ENCODE results near the gene C1orf105.
A peak's percentile ranks its signal among the peaks of the same experiment; 100 is the strongest.

Gene C1orf105

DNA sequence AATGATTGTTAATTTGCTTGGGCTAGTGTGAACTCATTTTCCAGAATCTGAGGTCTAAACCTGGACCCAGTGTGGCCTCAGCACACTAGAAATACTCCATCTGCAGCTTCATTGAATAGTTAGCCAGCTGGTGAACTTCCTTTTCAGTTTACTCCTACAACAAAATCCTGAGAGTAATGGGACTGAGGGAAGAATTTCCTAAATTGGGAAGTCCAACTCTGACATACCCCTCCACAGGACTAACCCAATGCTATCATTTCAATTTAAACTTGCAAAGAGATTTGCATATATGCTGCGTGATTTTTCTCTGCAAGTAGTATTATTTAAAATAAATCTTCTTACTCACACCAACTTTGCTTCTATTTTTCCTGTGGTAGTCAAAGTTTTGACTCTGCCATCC lies 51.2 kb downstream of the C1orf105 start:
- Histone ChIP-seq H3K27ac (replicated peaks; ENCODE audit: low read length) (no peak overlapping the region), H3K27me3 (ENCODE audit: control insufficient read depth in 3 of 3, insufficient read depth in 3 of 3, low read depth in 1 of 3, low read length in 3 of 3) (no peaks in the 10 kb centered on the region), H2BK15ac (ENCODE audit: low read length) (no peak overlapping the region), H3K4me3 (ENCODE audit: low read length in 2 of 2) (no peak overlapping the region), H2BK12ac (ENCODE audit: low read length) (no peak overlapping the region), H3K36me3 (replicated peaks in 1 of 2; ENCODE audit: control insufficient read depth in 2 of 2, insufficient read depth in 2 of 2, low read length in 2 of 2) (no peaks in the 10 kb centered on the region), H2BK5ac (ENCODE audit: low read length) (no peak overlapping the region), H3K9ac (ENCODE audit: low read depth, low read length, poor library complexity) (no peak overlapping the region), H3K4me1 (ENCODE audit: control insufficient read depth in 2 of 2, insufficient read depth in 1 of 2, low read depth in 1 of 2, low read length in 2 of 2) (no peaks in the 10 kb centered on the region), H3K79me1 (ENCODE audit: low read depth, low read length) (no peaks in the 10 kb centered on the region), H4K8ac (ENCODE audit: low read depth, low read length) (no peak overlapping the region), H3K4me2 (ENCODE audit: insufficient read depth, low read length, poor library complexity, severe bottlenecking) (no peak overlapping the region), H2AK5ac (ENCODE audit: low read depth, low read length) (no peak overlapping the region), H3K4ac (ENCODE audit: low read length) (no peak overlapping the region), H3K18ac (ENCODE audit: low read length) (no peak overlapping the region), H2AFZ (ENCODE audit: low read length) (no peak overlapping the region), H3K14ac (ENCODE audit: low read length) (no peak overlapping the region), H3K9me3 (replicated peaks in 1 of 2; ENCODE audit: control insufficient read depth in 2 of 2, insufficient read depth in 1 of 2, low read depth in 1 of 2, low read length in 2 of 2) (no peaks in the 10 kb centered on the region), H4K91ac (ENCODE audit: low read depth, low read length, poor library complexity) (no peak overlapping the region), H2BK120ac (ENCODE audit: low read depth, low read length) (no peak overlapping the region), H3K23ac (ENCODE audit: low read depth, low read length, poor library complexity) (no peak overlapping the region)
- WGBS, 2 donors (ENCODE audit: extremely low coverage in 2 of 2, insufficient read length in 2 of 2, insufficient replicate concordance in 1 of 2), result no CpG with 5 or more reads among the region's 1 CpG
- DNase-seq (ENCODE audit: low spot score), result no peak

DNA sequence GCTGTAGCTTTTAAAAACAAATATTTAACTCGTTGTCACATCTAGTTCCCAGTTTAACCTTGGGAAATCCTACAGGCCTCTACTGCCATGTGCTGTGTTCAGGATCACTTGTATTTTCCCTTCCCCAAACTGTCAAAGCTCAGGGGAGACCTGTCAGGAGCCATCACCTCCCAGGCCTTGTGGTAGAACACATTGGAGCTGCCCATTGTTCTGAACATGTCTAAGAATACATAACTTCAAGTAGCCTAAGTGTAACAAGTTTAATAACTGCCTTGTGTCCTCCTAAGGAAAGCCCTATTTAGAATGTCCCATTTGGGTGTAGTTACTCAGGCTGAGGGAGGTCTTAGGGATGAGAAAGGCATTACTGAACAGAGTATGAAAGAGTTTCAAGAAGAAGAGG lies 52.0 kb downstream of the C1orf105 start:
- no peak overlapping the region for H2BK12ac ChIP-seq (ENCODE audit: low read length)
- H3K27ac ChIP-seq (replicated peaks; ENCODE audit: low read length), result no peak overlapping the region
- H3K9ac ChIP-seq (ENCODE audit: low read depth, low read length, poor library complexity), result no peak overlapping the region
- H3K4me2 ChIP-seq (ENCODE audit: insufficient read depth, low read length, poor library complexity, severe bottlenecking), result no peak overlapping the region
- no peak overlapping the region for H3K18ac ChIP-seq (ENCODE audit: low read length)
- H3K4ac ChIP-seq (ENCODE audit: low read length), result no peak overlapping the region
- no peak overlapping the region for H3K4me3 ChIP-seq (ENCODE audit: low read length in 2 of 2)
- H2BK120ac ChIP-seq (ENCODE audit: low read depth, low read length), result no peak overlapping the region
- WGBS, 2 donors (ENCODE audit: extremely low coverage in 2 of 2, insufficient read length in 2 of 2, insufficient replicate concordance in 1 of 2), result no CpG with 5 or more reads among the region's 1 CpG
- no peaks in the 10 kb centered on the region for H3K9me3 ChIP-seq (replicated peaks in 1 of 2; ENCODE audit: control insufficient read depth in 2 of 2, insufficient read depth in 1 of 2, low read depth in 1 of 2, low read length in 2 of 2)
- H3K23ac ChIP-seq (ENCODE audit: low read depth, low read length, poor library complexity), result no peak overlapping the region
- no peaks in the 10 kb centered on the region for H3K79me1 ChIP-seq (ENCODE audit: low read depth, low read length)
- no peak overlapping the region for H2BK15ac ChIP-seq (ENCODE audit: low read length)
- H2BK5ac ChIP-seq (ENCODE audit: low read length), result no peak overlapping the region
- H3K36me3 ChIP-seq (replicated peaks in 1 of 2; ENCODE audit: control insufficient read depth in 2 of 2, insufficient read depth in 2 of 2, low read length in 2 of 2), result no peaks in the 10 kb centered on the region
- no peak overlapping the region for H2AFZ ChIP-seq (ENCODE audit: low read length)
- DNase-seq (ENCODE audit: low spot score), result no peak
- H4K8ac ChIP-seq (ENCODE audit: low read depth, low read length), result no peak overlapping the region
- H3K4me1 ChIP-seq (ENCODE audit: control insufficient read depth in 2 of 2, insufficient read depth in 1 of 2, low read depth in 1 of 2, low read length in 2 of 2), result no peaks in the 10 kb centered on the region
- no peak overlapping the region for H3K14ac ChIP-seq (ENCODE audit: low read length)
- no peak overlapping the region for H2AK5ac ChIP-seq (ENCODE audit: low read depth, low read length)
- no peak overlapping the region for H4K91ac ChIP-seq (ENCODE audit: low read depth, low read length, poor library complexity)
- H3K27me3 ChIP-seq (ENCODE audit: control insufficient read depth in 3 of 3, insufficient read depth in 3 of 3, low read depth in 1 of 3, low read length in 3 of 3), result no peaks in the 10 kb centered on the region

DNA sequence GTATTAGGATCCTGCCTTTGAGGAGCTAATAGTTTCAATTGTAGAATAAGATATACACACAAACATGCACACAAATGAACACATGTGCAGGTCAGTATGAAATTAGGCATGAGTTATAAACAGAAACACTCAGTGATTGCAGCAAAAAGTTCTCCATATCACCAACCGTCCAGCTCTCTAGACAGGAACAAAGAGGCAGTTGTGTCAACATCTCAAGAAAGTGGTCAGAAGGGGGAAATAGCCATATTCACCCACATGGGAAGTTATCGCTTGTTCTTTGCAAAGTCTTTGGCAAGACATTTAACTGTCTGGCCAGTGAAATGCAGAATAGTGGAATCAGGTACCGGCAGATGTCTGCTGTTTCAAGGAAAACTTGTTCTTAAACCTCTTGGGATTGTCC lies 52.8 kb downstream of the C1orf105 start:
- H3K27ac ChIP-seq (replicated peaks; ENCODE audit: low read length), result no peak overlapping the region
- no peak overlapping the region for H3K4me2 ChIP-seq (ENCODE audit: insufficient read depth, low read length, poor library complexity, severe bottlenecking)
- no peak overlapping the region for H2BK15ac ChIP-seq (ENCODE audit: low read length)
- H2BK120ac ChIP-seq (ENCODE audit: low read depth, low read length), result no peak overlapping the region
- H3K9me3 ChIP-seq (replicated peaks in 1 of 2; ENCODE audit: control insufficient read depth in 2 of 2, insufficient read depth in 1 of 2, low read depth in 1 of 2, low read length in 2 of 2), result no peaks in the 10 kb centered on the region
- H3K79me1 ChIP-seq (ENCODE audit: low read depth, low read length), result no peaks in the 10 kb centered on the region
- no CpG with 5 or more reads among the region's 3 CpGs for WGBS, 2 donors (ENCODE audit: extremely low coverage in 2 of 2, insufficient read length in 2 of 2, insufficient replicate concordance in 1 of 2)
- DNase-seq (ENCODE audit: low spot score), result no peak
- H2BK12ac ChIP-seq (ENCODE audit: low read length), result no peak overlapping the region
- H2AFZ ChIP-seq (ENCODE audit: low read length), result no peak overlapping the region
- H3K4me3 ChIP-seq (ENCODE audit: low read length in 2 of 2), result no peak overlapping the region
- H3K27me3 ChIP-seq (ENCODE audit: control insufficient read depth in 3 of 3, insufficient read depth in 3 of 3, low read depth in 1 of 3, low read length in 3 of 3), result no peaks in the 10 kb centered on the region
- H2AK5ac ChIP-seq (ENCODE audit: low read depth, low read length), result no peak overlapping the region
- H4K8ac ChIP-seq (ENCODE audit: low read depth, low read length), result no peak overlapping the region
- H4K91ac ChIP-seq (ENCODE audit: low read depth, low read length, poor library complexity), result no peak overlapping the region
- no peak overlapping the region for H3K4ac ChIP-seq (ENCODE audit: low read length)
- no peak overlapping the region for H3K9ac ChIP-seq (ENCODE audit: low read depth, low read length, poor library complexity)
- no peak overlapping the region for H2BK5ac ChIP-seq (ENCODE audit: low read length)
- H3K4me1 ChIP-seq (ENCODE audit: control insufficient read depth in 2 of 2, insufficient read depth in 1 of 2, low read depth in 1 of 2, low read length in 2 of 2), result no peaks in the 10 kb centered on the region
- H3K23ac ChIP-seq (ENCODE audit: low read depth, low read length, poor library complexity), result no peak overlapping the region
- peak overlapping the region; percentile 53 for H3K18ac ChIP-seq (ENCODE audit: low read length)
- no peaks in the 10 kb centered on the region for H3K36me3 ChIP-seq (replicated peaks in 1 of 2; ENCODE audit: control insufficient read depth in 2 of 2, insufficient read depth in 2 of 2, low read length in 2 of 2)
- H3K14ac ChIP-seq (ENCODE audit: low read length), result no peak overlapping the region

DNA sequence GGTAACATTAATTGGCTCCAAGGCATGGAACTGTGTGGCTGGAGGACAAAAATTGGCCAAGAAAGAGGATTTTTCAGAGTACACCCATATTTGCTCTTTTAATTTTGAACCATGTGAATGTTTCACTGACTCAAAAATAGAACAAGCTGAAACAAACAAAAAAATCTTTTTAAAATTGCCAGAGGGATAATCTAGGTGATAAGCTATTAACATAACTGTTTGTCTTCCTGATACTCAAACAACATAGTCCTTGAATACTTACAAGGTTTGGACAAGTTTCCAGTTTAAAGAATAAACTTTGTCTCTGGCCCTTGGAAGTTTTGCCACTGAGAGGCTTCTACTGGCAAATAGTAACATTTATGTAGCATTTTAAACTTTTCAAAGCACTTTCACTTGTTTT lies 53.4 kb downstream of the C1orf105 start:
- Histone ChIP-seq H2AFZ (ENCODE audit: low read length) (no peak overlapping the region), H2BK120ac (ENCODE audit: low read depth, low read length) (no peak overlapping the region), H3K14ac (ENCODE audit: low read length) (no peak overlapping the region), H3K4me2 (ENCODE audit: insufficient read depth, low read length, poor library complexity, severe bottlenecking) (no peak overlapping the region), H3K9me3 (replicated peaks in 1 of 2; ENCODE audit: control insufficient read depth in 2 of 2, insufficient read depth in 1 of 2, low read depth in 1 of 2, low read length in 2 of 2) (no peaks in the 10 kb centered on the region), H4K8ac (ENCODE audit: low read depth, low read length) (no peak overlapping the region), H3K27ac (replicated peaks; ENCODE audit: low read length) (no peak overlapping the region), H2BK15ac (ENCODE audit: low read length) (no peak overlapping the region), H4K91ac (ENCODE audit: low read depth, low read length, poor library complexity) (no peak overlapping the region), H3K79me1 (ENCODE audit: low read depth, low read length) (no peaks in the 10 kb centered on the region), H3K18ac (ENCODE audit: low read length) (no peak overlapping the region), H2AK5ac (ENCODE audit: low read depth, low read length) (no peak overlapping the region), H3K4ac (ENCODE audit: low read length) (no peak overlapping the region), H3K27me3 (ENCODE audit: control insufficient read depth in 3 of 3, insufficient read depth in 3 of 3, low read depth in 1 of 3, low read length in 3 of 3) (no peaks in the 10 kb centered on the region), H3K4me3 (ENCODE audit: low read length in 2 of 2) (no peak overlapping the region), H2BK12ac (ENCODE audit: low read length) (no peak overlapping the region), H2BK5ac (ENCODE audit: low read length) (no peak overlapping the region), H3K9ac (ENCODE audit: low read depth, low read length, poor library complexity) (no peak overlapping the region), H3K23ac (ENCODE audit: low read depth, low read length, poor library complexity) (no peak overlapping the region), H3K36me3 (replicated peaks in 1 of 2; ENCODE audit: control insufficient read depth in 2 of 2, insufficient read depth in 2 of 2, low read length in 2 of 2) (no peaks in the 10 kb centered on the region), H3K4me1 (ENCODE audit: control insufficient read depth in 2 of 2, insufficient read depth in 1 of 2, low read depth in 1 of 2, low read length in 2 of 2) (no peaks in the 10 kb centered on the region)
- DNase-seq (ENCODE audit: low spot score), result no peak

All from neuronal stem cell (in vitro differentiated cells).